SK-N-SH treated with all-trans-retinoic acid at 6 μM for 48 hours (cell line): ENCODE measurements around the gene CALB2.
"Not testable (repeated sequence)": the region's sequence is repeated elsewhere in the genome, so short reads cannot be mapped to it uniquely, and the experiment has no call there.

Experiments used
- ATAC-seq: fragments of 200-7000 bp; cut with Tn5 transposase; 3 replicates; pipeline ENCODE4 v1.9.1; 2020; ENCODE audit warnings: mild to moderate bottlenecking, moderate library complexity
- ARNTL ChIP-seq: fragments of 450-650 bp; formaldehyde crosslinking; IDR thresholded peaks from 2 replicates; pipeline ENCODE4 v1.5.0; 2020; ENCODE audit warnings: low read depth, mild to moderate bottlenecking, moderate library complexity, borderline replicate concordance
- BACH2 ChIP-seq: fragments of 250-450 bp; sonication (Bioruptor Pico); IDR thresholded peaks from 2 replicates; pipeline ENCODE4 v1.9.0; 2021; ENCODE audit warnings: mild to moderate bottlenecking, borderline replicate concordance
- CREB5 ChIP-seq: fragments of 250-450 bp; sonication (Bioruptor Pico); IDR thresholded peaks from 2 replicates; pipeline ENCODE4 v1.5.1; 2020; ENCODE audit warnings: low read depth, mild to moderate bottlenecking, moderate library complexity
- CSDC2 ChIP-seq: fragments of 250-450 bp; sonication (Bioruptor Pico); IDR thresholded peaks from 2 replicates; pipeline ENCODE4 v1.5.0; 2020; ENCODE audit warnings: mild to moderate bottlenecking, moderate library complexity
- CSRNP3 ChIP-seq: fragments of 250-450 bp; sonication (Bioruptor Pico); IDR thresholded peaks from 2 replicates; pipeline ENCODE4 v1.5.1; 2021; ENCODE audit warnings: mild to moderate bottlenecking, moderate library complexity
- ESRRG ChIP-seq: fragments of 250-450 bp; sonication (Bioruptor Pico); IDR thresholded peaks from 2 replicates; pipeline ENCODE4 v1.6.1; 2021; ENCODE audit warnings: mild to moderate bottlenecking
- GLIS3 ChIP-seq: fragments of 250-450 bp; sonication (Bioruptor Pico); IDR thresholded peaks from 2 replicates; pipeline ENCODE4 v1.5.0; 2020; ENCODE audit warnings: mild to moderate bottlenecking, moderate library complexity
- ISL1 ChIP-seq: fragments of 250-450 bp; sonication (Bioruptor Pico); IDR thresholded peaks from 2 replicates; pipeline ENCODE4 v2.1.2; 2022; ENCODE audit warnings: mild to moderate bottlenecking, moderate library complexity
- OSR1 ChIP-seq: fragments of 250-450 bp; sonication (Bioruptor Pico); IDR thresholded peaks from 2 replicates; pipeline ENCODE4 v1.8.0; 2022; ENCODE audit warnings: moderate library complexity, mild to moderate bottlenecking, inconsistent platforms
- PATZ1 ChIP-seq: fragments of 250-450 bp; sonication (Bioruptor Pico); IDR thresholded peaks from 2 replicates; pipeline ENCODE4 v1.8.0; 2020; ENCODE audit warnings: mild to moderate bottlenecking, moderate library complexity, borderline replicate concordance
- POU6F1 ChIP-seq: fragments of 250-450 bp; sonication (Bioruptor Pico); IDR thresholded peaks from 2 replicates; pipeline ENCODE4 v1.8.0; 2021; ENCODE audit warnings: low read depth, mild to moderate bottlenecking, moderate library complexity, borderline replicate concordance
- PPARA ChIP-seq: fragments of 250-450 bp; sonication (Bioruptor Pico); IDR thresholded peaks from 2 replicates; pipeline ENCODE4 v1.5.0; 2020; ENCODE audit warnings: mild to moderate bottlenecking, borderline replicate concordance
- RARB ChIP-seq: fragments of 250-450 bp; sonication (Bioruptor Pico); IDR thresholded peaks from 2 replicates; pipeline ENCODE4 v1.8.0; 2021; ENCODE audit warnings: mild to moderate bottlenecking, moderate library complexity
- SNAI2 ChIP-seq: fragments of 250-450 bp; sonication (Bioruptor Pico); IDR thresholded peaks from 2 replicates; pipeline ENCODE4 v1.5.0; 2020; ENCODE audit warnings: mild to moderate bottlenecking, moderate library complexity
- TOX ChIP-seq: fragments of 250-450 bp; sonication (Bioruptor Pico); IDR thresholded peaks from 2 replicates; pipeline ENCODE4 v1.8.0; 2021; ENCODE audit warnings: mild to moderate bottlenecking, moderate library complexity, borderline replicate concordance
- ZC3H10 ChIP-seq: fragments of 250-450 bp; sonication (Bioruptor Pico); IDR thresholded peaks from 2 replicates; pipeline ENCODE4 v1.5.1; 2021; ENCODE audit warnings: mild to moderate bottlenecking, moderate library complexity
- ZFP3 ChIP-seq: fragments of 250-450 bp; sonication (Bioruptor Pico); IDR thresholded peaks from 2 replicates; pipeline ENCODE4 v1.5.0; 2020; ENCODE audit warnings: mild to moderate bottlenecking, moderate library complexity
- ZFP30 ChIP-seq: fragments of 450-650 bp; formaldehyde crosslinking; IDR thresholded peaks from 2 replicates; pipeline ENCODE4 v1.5.0; 2022; ENCODE audit warnings: mild to moderate bottlenecking, moderate library complexity
- ZNF565 ChIP-seq: fragments of 450-650 bp; formaldehyde crosslinking; conservative IDR thresholded peaks from 2 replicates; pipeline ENCODE4 v1.5.0; 2020; ENCODE audit warnings: low read depth, mild to moderate bottlenecking, moderate library complexity
- ZNF8 ChIP-seq: fragments of 450-650 bp; formaldehyde crosslinking; IDR thresholded peaks from 2 replicates; pipeline ENCODE4 v1.5.0; 2020; ENCODE audit warnings: mild to moderate bottlenecking, moderate library complexity

The CALB2 gene

DNA sequence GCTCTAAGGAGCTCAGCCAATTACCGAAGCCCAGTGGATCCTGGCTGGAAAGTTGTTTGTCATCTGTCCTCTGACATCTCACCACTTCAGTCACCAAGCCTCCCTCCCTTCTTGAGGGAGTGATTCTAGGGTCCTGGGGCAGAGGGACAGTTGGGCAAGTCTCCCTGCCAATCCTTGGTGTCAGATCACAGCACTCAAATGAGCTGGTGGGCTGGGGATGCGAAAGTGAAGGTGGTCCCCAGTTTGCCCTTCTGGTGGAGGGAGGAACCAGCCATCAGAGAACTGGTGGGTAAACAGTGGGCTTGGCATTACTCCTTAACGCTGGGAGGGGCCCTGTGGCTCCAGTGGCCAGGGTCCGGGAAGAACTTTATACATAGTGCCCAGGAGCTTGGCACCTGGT is 4.4 kb upstream of the CALB2 start:
- TF ChIP-seq CREB5 (no peak), SNAI2 (no peak), CSRNP3 (CRISPR knock-in tag) (no peak), PATZ1 (CRISPR knock-in tag) (no peak), ZNF565 (CRISPR knock-in tag) (no peak), RARB (CRISPR knock-in tag) (no peak), ZNF8 (CRISPR knock-in tag) (no peak), ZFP3 (no peak), ZC3H10 (CRISPR knock-in tag) (no peak), ESRRG (CRISPR knock-in tag) (no peak), CSDC2 (CRISPR knock-in tag) (no peak), BACH2 (CRISPR knock-in tag) (no peak), OSR1 (CRISPR knock-in tag) (no peak), POU6F1 (CRISPR knock-in tag) (no peak)
- ATAC-seq = no peak

- TF ChIP-seq ZFP30 (CRISPR knock-in tag) = no peak
- TF ChIP-seq, all 23 proteins: peak for 0
- ATAC-seq = no peak
Observed at GRCh38 chr16:71356051-71356740, 2.3 kb upstream of the CALB2 start.

- not testable (repeated sequence) for ATAC-seq
Observed at GRCh38 chr16:71356936-71357335, 1.6 kb upstream of the CALB2 start.

GRCh38 chr16:71357681-71358080 is 842 bp upstream of the CALB2 start:
- ATAC-seq = no peak
- TF ChIP-seq ZNF565 (CRISPR knock-in tag) = no peak
- no peak for TF ChIP-seq SNAI2
- TF ChIP-seq ISL1 (CRISPR knock-in tag) = no peak
- no peak for TF ChIP-seq CSRNP3 (CRISPR knock-in tag)
- TF ChIP-seq ESRRG (CRISPR knock-in tag) = no peak
- no peak for TF ChIP-seq ZFP30 (CRISPR knock-in tag)
- no peak for TF ChIP-seq ZFP3
- TF ChIP-seq OSR1 (CRISPR knock-in tag) = no peak
- TF ChIP-seq PPARA (CRISPR knock-in tag) = no peak
- TF ChIP-seq RARB (CRISPR knock-in tag) = no peak
- no peak for TF ChIP-seq POU6F1 (CRISPR knock-in tag)
- TF ChIP-seq CREB5 = no peak
- TF ChIP-seq TOX = no peak
- TF ChIP-seq PATZ1 (CRISPR knock-in tag) = no peak
- TF ChIP-seq CSDC2 (CRISPR knock-in tag) = no peak
- no peak for TF ChIP-seq ZC3H10 (CRISPR knock-in tag)
- TF ChIP-seq ARNTL (CRISPR knock-in tag) = no peak
- TF ChIP-seq BACH2 (CRISPR knock-in tag) = no peak
- no peak for TF ChIP-seq GLIS3 (CRISPR knock-in tag)
